Muscle of back (tissue), 13 donors: ENCODE results near the gene DEFB131B. TPM values are rescaled to one million over a fixed set of nuclear protein-coding genes. Genes with fewer than 3 reads are reported as not detected.
A peak's percentile ranks its signal among the peaks of the same experiment; 100 is the strongest.
"Not testable (repeated sequence)": the region's sequence is repeated elsewhere in the genome, so short reads cannot be mapped to it uniquely, and the experiment has no call there.

Source experiments
- DNase-seq, 3 donors: peaks; one replicate each; pipeline versions ENCODE4 v3.0.0 to v3.0.0-alpha.2; 2013
- long read RNA-seq, 9 donors: transcript quantifications; one replicate each; lab custom pipeline, GENCODE V29; 2026
- polyA plus RNA-seq, 10 donors: library from polyadenylated mRNA; unstranded; fragments of 120-200 nt; gene quantifications; one replicate each; pipeline ENCODE4 v1.2.1, GENCODE V29; 2013; ENCODE audit not compliant: insufficient read length in 10 of 10

Gene DEFB131B
- 1 to 10 TPM in 2 of 10 donors, not detected in 8; 1.3 to 2.2 TPM for polyA plus RNA-seq
- long read RNA-seq, donor 1 = 0 reads
- long read RNA-seq, donor 2 = 0 reads
- long read RNA-seq, donor 3 = 0 reads
- long read RNA-seq, donor 4 = 0 reads
- long read RNA-seq, donor 5 = 0 reads
- long read RNA-seq, donor 6 = 0 reads
- long read RNA-seq, donor 7 = 0 reads
- long read RNA-seq, donor 8 = 0 reads
- long read RNA-seq, donor 9 = 0 reads

- DNase-seq = not testable (repeated sequence)
These were observed at the start of gene DEFB131B for GRCh38 chr11:71878059-71878458. Gene DEFB131B (plus strand): TSS chr11:71878453. CDS start chr11:71878453, 0 bp downstream.

- not testable (repeated sequence) for DNase-seq
These were observed 49.0 kb upstream of the DEFB131B start for GRCh38 chr11:71829247-71829646.

DNA sequence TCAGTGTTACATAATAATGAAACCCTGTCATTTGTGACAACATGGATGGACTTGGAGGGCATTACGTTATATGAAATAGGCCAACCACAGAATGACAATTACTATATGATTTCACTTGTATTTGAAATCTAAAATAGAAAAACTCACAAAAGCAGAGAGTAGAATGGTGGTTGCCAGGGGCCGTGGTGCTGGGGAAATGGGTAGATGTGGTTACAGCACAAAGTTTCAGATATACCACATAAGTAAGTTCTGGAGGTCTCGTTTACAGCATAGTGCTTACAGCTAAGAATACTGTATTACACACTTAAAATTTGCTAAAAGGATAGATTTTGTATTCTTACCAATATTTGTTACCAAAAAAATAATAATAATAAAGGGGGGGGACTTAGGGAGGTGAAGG, 48.6 kb upstream of the DEFB131B start:
- DNase-seq = not testable (repeated sequence)

- not testable (repeated sequence) for DNase-seq
These were observed 45.4 kb upstream of the DEFB131B start, which contains the start of gene DEFB108B for GRCh38 chr11:71832811-71833210. Gene DEFB108B (plus strand): TSS chr11:71833200. CDS start chr11:71833200, 0 bp downstream.

- not testable (repeated sequence) for DNase-seq
These were observed 35.5 kb upstream of the DEFB131B start for GRCh38 chr11:71842720-71843119.

GRCh38 chr11:71843355-71843754, 34.9 kb upstream of the DEFB131B start:
- DNase-seq = not testable (repeated sequence)

- no peak for DNase-seq
These were observed 34.4 kb upstream of the DEFB131B start for GRCh38 chr11:71843858-71844257.

DNA sequence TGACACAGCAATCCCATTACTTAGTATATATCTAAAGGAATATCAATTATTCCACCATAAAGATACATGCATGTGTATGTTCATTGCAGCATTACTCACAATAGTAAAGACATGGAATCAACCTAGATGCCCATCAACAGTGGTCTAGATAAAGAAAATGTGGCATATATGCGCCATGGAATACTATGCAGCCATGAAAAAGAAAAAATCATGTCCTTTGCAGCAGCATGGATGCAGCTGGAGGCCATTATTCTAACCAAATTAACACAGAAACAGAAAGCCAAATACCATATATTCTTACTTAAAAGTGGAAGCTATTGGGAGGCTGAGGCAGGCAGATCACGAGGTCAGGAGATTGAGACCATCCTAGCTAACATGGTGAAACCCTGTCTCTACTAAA, 24.4 kb upstream of the DEFB131B start:
- not testable (repeated sequence) for DNase-seq

DNA sequence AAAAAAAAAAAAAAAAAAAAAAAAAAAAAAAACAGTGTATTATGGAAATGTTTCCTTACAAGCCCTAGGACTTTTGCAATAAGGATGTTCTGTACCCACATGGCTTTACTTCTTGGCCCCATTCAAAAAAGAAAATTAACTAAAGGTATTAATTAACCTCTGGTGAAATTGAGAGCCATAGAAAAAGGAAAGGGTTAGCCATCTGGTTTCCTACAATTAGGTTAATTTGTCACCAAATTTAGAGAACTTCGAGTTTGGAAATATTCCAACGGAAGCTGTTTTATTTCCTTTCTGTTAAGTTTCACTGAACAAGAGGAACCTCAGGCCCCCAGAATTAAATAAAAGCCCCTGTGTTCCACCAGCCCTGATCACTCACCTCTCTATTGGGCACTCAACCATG, 22.4 kb upstream of the DEFB131B start:
- DNase-seq = not testable (repeated sequence)

GRCh38 chr11:71860835-71861234, 17.4 kb upstream of the DEFB131B start:
- not testable (repeated sequence) for DNase-seq

- peak; percentile 5 to 26 (median 17) for DNase-seq
These were observed 14.2 kb upstream of the DEFB131B start for GRCh38 chr11:71863978-71864627.

DNA sequence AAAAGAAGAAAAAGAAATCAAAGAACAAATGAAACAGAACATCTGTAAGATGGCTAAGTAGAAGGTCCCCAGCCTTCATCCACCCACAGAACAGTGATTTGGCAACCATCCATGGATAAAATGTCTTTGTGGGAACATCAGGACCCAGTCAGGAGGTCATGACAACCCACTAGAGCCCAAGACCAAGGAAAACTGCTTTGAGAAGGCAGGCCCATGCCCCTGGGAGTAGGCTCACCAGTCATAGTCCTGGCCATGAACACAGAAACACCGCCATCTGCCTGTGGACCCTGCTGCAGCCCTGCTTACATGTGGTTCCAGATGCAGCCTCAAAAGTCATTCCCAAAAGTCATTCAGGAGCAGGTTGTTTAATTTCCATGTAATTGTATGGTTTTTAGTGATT, 11.0 kb upstream of the DEFB131B start:
- DNase-seq = not testable (repeated sequence)

- DNase-seq = not testable (repeated sequence)
These were observed 8.3 kb upstream of the DEFB131B start for GRCh38 chr11:71869931-71870330.

DNA sequence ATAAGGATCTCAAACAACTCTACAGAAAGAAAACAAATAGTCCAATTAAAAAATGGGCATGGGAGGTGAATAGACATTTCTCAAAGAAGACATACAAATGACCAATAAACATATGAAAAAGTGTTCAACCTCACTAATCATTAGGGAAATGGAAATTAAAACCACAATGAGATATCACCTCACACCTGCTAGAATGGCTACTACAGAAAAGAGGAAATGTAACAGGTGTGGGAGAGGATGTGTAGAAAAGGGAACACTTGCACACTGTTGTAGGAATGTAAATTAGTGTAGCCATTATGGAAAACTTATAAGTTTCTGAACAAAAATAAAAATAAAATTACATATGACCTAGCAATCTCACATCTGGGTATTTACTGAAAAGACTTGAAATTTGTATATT, 7.6 kb upstream of the DEFB131B start:
- not testable (repeated sequence) for DNase-seq

DNA sequence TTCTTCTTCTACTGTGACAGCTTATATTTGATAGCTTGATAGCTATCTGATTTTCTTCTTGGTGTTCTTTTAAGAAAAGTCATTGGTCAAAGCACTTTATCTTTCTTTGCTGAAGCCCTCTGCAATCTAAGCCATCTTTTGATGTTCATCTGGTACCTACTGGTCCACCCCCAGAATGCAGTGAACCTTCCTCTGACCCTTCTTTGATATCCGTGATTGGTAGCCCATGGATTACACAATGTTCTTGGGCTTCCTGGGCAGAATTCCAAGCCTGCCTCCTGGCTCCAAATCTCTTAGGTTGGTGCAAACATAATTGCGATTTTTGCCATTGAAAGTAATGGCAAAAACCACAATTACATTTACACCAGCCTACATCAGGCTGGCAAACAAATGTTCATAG, 2.0 kb upstream of the DEFB131B start:
- not testable (repeated sequence) for DNase-seq

DNA sequence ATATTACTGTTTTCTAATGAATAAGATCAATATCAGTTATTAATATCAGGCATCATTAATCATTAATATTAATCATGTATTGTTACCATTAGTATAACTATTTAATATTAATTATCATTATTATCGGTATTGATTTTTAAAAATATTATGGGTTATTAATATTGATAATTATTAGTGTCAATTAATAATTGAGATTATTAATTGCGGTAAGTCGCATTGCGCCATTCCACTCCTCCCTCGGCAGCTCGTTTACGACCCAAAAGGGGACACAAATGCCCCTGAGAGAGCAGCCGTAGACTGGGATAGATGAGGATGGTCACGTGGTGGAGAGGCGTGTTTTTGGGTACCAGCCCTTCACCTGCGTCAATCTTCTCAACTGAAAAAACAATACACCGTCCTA, 7.6 kb downstream of the DEFB131B start:
- not testable (repeated sequence) for DNase-seq

DNA sequence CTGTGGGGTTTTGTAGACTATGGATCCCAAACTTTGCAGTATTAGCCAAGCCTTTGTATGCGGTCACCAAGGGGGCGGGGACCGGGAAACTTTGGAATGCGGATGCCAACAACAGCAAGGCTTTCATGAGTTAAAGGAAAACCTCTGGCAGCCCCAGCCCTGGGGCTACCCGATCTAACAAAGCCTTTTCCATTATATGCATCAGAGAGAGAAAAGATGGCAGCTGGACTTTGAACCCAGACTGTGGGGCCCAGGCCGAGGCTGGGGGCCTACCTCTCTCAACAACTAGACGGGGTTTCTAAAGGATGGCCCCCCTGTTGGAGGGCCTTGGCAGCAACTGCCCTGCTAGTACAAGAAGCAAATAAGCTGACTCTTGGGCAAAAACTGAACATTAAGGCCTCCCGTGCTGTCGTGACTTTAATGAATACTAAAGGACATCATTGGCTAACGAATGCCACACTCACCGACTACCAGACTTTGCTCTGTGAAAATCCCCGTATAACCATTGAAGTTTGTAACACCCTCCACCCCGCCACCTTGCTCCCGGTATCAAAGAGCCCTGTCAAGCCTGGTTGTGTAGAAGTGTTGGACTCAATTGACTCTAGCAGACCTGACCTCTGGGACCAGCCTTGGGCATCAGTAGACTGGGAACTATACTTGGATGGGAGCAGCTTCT, 10.2 kb downstream of the DEFB131B start:
- DNase-seq = not testable (repeated sequence)

GRCh38 chr11:71889181-71889872, 11.1 kb downstream of the DEFB131B start:
- DNase-seq = not testable (repeated sequence)

DNA sequence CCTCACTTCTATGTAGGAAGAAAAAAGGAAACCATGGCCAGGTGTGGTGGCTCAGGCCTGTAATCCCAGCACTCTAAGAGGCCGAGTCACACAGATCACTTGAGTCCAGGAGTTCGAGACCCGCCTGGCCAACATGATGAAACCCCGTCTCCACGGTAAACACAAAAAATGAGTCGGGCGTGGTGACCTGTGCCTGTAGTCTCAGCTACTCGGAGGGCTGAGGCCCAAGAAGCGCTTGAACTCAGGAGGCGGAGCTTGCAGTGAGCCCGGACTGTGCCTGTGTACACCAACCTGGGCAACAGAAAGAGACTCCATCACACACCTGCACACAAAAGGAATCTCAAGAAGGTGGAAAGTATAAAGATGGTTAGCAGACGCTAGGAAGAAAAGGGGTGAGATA, 17.7 kb downstream of the DEFB131B start:
- no peak for DNase-seq

DNA sequence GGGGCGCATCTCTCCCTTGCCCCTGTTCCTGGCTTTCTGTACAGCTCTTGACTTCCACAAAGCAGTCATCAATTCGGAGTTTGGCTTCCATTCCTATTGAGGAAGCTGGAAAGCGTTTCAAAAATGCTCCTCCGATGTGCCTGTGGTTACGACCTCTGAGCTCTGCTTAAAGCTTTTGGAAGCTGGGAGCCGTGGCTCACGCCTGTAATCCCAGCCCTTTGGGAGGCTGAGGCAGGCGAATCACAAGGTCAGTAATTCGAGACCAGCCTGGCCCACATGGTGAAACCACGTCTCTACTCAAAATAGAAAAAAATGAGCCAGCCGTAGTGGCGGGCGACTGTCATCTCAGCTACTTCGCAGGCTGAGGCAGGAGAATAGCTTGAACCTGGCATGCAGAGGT, 22.9 kb downstream of the DEFB131B start:
- DNase-seq = peak in 2 of 3 donors; percentile 2 to 47

- DNase-seq = no peak
These were observed 30.0 kb downstream of the DEFB131B start for GRCh38 chr11:71908218-71908617.

DNA sequence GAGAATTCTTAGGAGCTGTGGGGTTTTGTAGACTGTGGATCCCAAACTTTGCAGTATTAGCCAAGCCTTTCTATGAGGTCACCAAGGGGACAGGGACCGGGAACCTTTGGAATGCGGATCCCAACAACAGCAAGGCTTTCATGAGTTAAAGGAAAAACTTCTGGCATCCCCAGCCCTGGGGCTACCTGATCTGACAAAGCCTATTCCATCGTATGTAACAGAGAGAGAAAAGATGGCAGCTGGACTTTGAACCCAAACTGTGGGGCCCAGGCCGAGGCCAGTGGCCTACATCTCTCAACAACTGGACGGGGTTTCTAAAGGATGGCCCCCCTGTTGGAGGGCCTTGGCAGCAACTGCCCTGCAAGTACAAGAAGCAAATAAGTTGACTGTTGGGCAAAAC, 32.5 kb downstream of the DEFB131B start:
- DNase-seq = not testable (repeated sequence)
